HepG2 (cell line): ENCODE data around the gene PDCD2. TPM values are rescaled to one million over a fixed set of nuclear protein-coding genes. Genes with fewer than 3 reads are reported as not detected.

Experiments
- CHD2 ChIP-seq: IDR thresholded peaks from 2 replicates; pipeline ENCODE4 v1.6.1; 2011; ENCODE audit warnings: low read depth, low read length, improper control_type of control experiment
- FOXC1 ChIP-seq: sonication (generic); formaldehyde crosslinking; IDR thresholded peaks from 2 replicates; pipeline ENCODE4 v1.8.0; 2022; ENCODE audit warnings: mild to moderate bottlenecking, missing genetic modification reagents, borderline replicate concordance
- FOXO1 ChIP-seq: sonication (generic); formaldehyde crosslinking; IDR thresholded peaks from 2 replicates; pipeline ENCODE4 v1.4.0; 2020; ENCODE audit warnings: missing genetic modification reagents
- GZF1 ChIP-seq: sonication (generic); formaldehyde crosslinking; IDR thresholded peaks from 2 replicates; pipeline ENCODE4 v1.5.1; 2020; ENCODE audit warnings: mild to moderate bottlenecking, missing genetic modification reagents
- KAT2B ChIP-seq: fragments of 150-350 bp; IDR thresholded peaks from 2 replicates; pipeline ENCODE4 v1.6.1; 2014; ENCODE audit warnings: low read depth, low read length, borderline replicate concordance
- KAT8 ChIP-seq: IDR thresholded peaks from 2 replicates; pipeline ENCODE4 v1.6.1; 2016; ENCODE audit warnings: missing genetic modification reagents, missing compliant biosample characterization
- NR2F1 ChIP-seq, 2 experiments: fragments of 450-650 bp in 1 of 2; formaldehyde crosslinking in 1 of 2; IDR thresholded peaks; 2 replicates each; pipeline versions ENCODE4 v1.5.0 to v1.6.1; 2016 to 2020; ENCODE audit warnings: mild to moderate bottlenecking in 1 of 2, missing compliant biosample characterization in 1 of 2, missing genetic modification reagents in 1 of 2, moderate library complexity in 1 of 2
- SRF ChIP-seq: IDR thresholded peaks from 2 replicates; pipeline ENCODE4 v1.6.1; 2011; ENCODE audit warnings: mild to moderate bottlenecking, low read depth, low read length, moderate library complexity
- TCF7L2 ChIP-seq: IDR thresholded peaks from 2 replicates; pipeline ENCODE4 v1.6.1; 2011; ENCODE audit warnings: mild to moderate bottlenecking, low read depth, low read length, moderate library complexity
- ZNF225 ChIP-seq: sonication (generic); formaldehyde crosslinking; IDR thresholded peaks from 2 replicates; pipeline ENCODE4 v1.4.0; 2020; ENCODE audit warnings: mild to moderate bottlenecking, missing genetic modification reagents
- ZNF274 ChIP-seq: sonication (generic); formaldehyde crosslinking; IDR thresholded peaks from 2 replicates; pipeline ENCODE4 v1.5.1; 2020; ENCODE audit warnings: mild to moderate bottlenecking, missing genetic modification reagents
- ZNF292 ChIP-seq: sonication (generic); formaldehyde crosslinking; IDR thresholded peaks from 2 replicates; pipeline ENCODE4 v1.8.1; 2022; ENCODE audit warnings: mild to moderate bottlenecking, low read depth, missing genetic modification reagents, borderline replicate concordance
- ZNF337 ChIP-seq: sonication (generic); formaldehyde crosslinking; IDR thresholded peaks from 2 replicates; pipeline ENCODE4 v1.5.1; 2020; ENCODE audit warnings: missing genetic modification reagents, low read depth, mild to moderate bottlenecking, borderline replicate concordance
- ZNF350 ChIP-seq: sonication (generic); formaldehyde crosslinking; IDR thresholded peaks from 2 replicates; pipeline ENCODE4 v1.4.0; 2020; ENCODE audit warnings: mild to moderate bottlenecking, low read depth, missing genetic modification reagents, borderline replicate concordance
- ZNF432 ChIP-seq: sonication (generic); formaldehyde crosslinking; IDR thresholded peaks from 2 replicates; pipeline ENCODE4 v1.5.0; 2020; ENCODE audit warnings: missing genetic modification reagents, mild to moderate bottlenecking, borderline replicate concordance
- ZNF629 ChIP-seq: sonication (generic); formaldehyde crosslinking; conservative IDR thresholded peaks from 2 replicates; pipeline ENCODE4 v1.5.0; 2020; ENCODE audit warnings: missing genetic modification reagents
- ZNF781 ChIP-seq: sonication (generic); formaldehyde crosslinking; IDR thresholded peaks from 2 replicates; pipeline ENCODE4 v1.5.1; 2020; ENCODE audit warnings: borderline replicate concordance, mild to moderate bottlenecking, missing genetic modification reagents; ENCODE audit errors: not compliant biosample characterization
- polyA plus RNA-seq, 8 experiments: library from polyadenylated mRNA; depleted of rRNA in 3 of 8; stranded (reverse) in 7 of 8; unstranded in 1 of 8; fragments of >200 nt; fragmentation: Illumina TruSeq in 4 of 8; extraction: Trizol in 4 of 8; gene quantifications; 2 replicates each; pipeline versions ENCODE4 v1.2.1 to v1.2.3, GENCODE V29; 2011 to 2016; ENCODE audit warnings: low read depth in 4 of 8, missing spikeins in 1 of 8, mixed read lengths in 1 of 8; ENCODE audit not compliant: insufficient read depth in 1 of 8
- total RNA-seq, 5 experiments: library from RNA; depleted of rRNA; stranded (reverse); fragments of >200 nt; fragmentation: Illumina TruSeq; extraction: Trizol; gene quantifications; 2 replicates each; pipeline ENCODE4 v1.2.3, GENCODE V29; 2016; ENCODE audit warnings: low read depth in 1 of 5
- TF ChIP-seq, protein P1 (sequence below): sonication (generic); formaldehyde crosslinking; IDR thresholded peaks from 2 replicates; pipeline ENCODE4 v1.5.1; 2020; ENCODE audit warnings: mild to moderate bottlenecking, missing genetic modification reagents, moderate library complexity
- TF ChIP-seq, protein P2 (sequence below): sonication (generic); formaldehyde crosslinking; IDR thresholded peaks from 2 replicates; pipeline ENCODE4 v1.8.1; 2022; ENCODE audit warnings: low read depth, mild to moderate bottlenecking, missing genetic modification reagents
- TF ChIP-seq, protein P3 (sequence below): sonication (generic); formaldehyde crosslinking; IDR thresholded peaks from 2 replicates; pipeline ENCODE4 v1.4.0; 2020; ENCODE audit warnings: missing genetic modification reagents, mild to moderate bottlenecking, borderline replicate concordance

The PDCD2 gene
- total and polyA plus RNA-seq, 2 of the 13 experiments (the other 11 are each of a cell fraction or from before 2014, with no cell fraction given) = 83.6 to 133 TPM

DNA sequence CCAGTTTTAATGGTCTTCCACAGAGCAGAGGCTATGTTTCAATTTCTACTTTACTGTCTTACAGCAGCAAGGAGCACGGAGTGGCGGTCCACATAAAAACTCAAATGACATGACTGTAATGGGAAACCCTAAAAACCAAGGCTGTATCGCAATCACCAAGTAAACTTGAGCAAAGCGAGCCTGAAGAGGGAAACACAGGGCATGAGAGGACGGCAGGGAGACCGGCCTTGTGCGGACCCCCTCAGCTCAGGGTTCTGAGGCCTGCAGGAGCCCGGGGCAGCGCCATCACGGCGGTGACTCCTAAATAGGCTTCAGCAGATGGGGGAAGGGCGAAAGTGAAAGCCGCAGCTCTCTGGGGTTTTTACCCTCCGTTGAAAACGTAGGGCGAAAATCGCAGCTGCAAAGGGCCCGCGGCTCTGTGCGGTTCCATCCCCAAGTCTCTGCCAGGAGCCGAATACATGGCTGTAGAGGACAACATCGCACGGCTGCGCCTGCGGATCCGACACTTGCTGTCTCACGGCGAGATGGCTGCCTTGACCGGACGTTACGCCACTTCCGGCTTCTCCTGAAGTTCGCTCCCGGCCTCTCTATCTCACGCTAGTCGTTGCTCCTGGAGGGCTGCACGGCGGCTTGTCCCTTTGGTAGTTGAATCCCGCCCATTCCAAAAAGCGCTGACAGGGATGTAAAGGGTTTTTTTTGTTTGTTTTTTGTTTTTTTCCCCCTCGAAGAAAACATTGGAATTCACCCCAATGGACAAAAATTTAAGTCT, 31.5 kb downstream of the PDCD2 start, which contains the start of gene PSMB1 (continued):
- TF ChIP-seq, protein P1, sequence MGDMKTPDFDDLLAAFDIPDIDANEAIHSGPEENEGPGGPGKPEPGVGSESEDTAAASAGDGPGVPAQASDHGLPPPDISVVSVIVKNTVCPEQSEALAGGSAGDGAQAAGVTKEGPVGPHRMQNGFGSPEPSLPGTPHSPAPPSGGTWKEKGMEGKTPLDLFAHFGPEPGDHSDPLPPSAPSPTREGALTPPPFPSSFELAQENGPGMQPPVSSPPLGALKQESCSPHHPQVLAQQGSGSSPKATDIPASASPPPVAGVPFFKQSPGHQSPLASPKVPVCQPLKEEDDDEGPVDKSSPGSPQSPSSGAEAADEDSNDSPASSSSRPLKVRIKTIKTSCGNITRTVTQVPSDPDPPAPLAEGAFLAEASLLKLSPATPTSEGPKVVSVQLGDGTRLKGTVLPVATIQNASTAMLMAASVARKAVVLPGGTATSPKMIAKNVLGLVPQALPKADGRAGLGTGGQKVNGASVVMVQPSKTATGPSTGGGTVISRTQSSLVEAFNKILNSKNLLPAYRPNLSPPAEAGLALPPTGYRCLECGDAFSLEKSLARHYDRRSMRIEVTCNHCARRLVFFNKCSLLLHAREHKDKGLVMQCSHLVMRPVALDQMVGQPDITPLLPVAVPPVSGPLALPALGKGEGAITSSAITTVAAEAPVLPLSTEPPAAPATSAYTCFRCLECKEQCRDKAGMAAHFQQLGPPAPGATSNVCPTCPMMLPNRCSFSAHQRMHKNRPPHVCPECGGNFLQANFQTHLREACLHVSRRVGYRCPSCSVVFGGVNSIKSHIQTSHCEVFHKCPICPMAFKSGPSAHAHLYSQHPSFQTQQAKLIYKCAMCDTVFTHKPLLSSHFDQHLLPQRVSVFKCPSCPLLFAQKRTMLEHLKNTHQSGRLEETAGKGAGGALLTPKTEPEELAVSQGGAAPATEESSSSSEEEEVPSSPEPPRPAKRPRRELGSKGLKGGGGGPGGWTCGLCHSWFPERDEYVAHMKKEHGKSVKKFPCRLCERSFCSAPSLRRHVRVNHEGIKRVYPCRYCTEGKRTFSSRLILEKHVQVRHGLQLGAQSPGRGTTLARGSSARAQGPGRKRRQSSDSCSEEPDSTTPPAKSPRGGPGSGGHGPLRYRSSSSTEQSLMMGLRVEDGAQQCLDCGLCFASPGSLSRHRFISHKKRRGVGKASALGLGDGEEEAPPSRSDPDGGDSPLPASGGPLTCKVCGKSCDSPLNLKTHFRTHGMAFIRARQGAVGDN = peak; percentile 86
- TF ChIP-seq TCF7L2 (no peak), KAT8 (CRISPR knock-in tag) (peak; percentile 99), SRF (peak; percentile 45; the same call in 1 of the 2 replicates), GZF1 (CRISPR knock-in tag) (no peak), ZNF337 (CRISPR knock-in tag) (peak; percentile 77; the same call in 1 of the 2 replicates), FOXO1 (CRISPR knock-in tag) (peak; percentile 76; the same call in 1 of the 2 replicates), ZNF350 (peak; percentile 75), ZNF432 (no peak), KAT2B (no peak), FOXC1 (CRISPR knock-in tag) (peak; percentile 85), CHD2 (no peak; the same call in 1 of the 2 replicates), ZNF292 (CRISPR knock-in tag) (peak; percentile 70; the same call in 1 of the 2 replicates), ZNF629 (no peak; the same call in 1 of the 2 replicates), ZNF781 (CRISPR knock-in tag) (peak; percentile 97), ZNF225 (CRISPR knock-in tag) (peak; percentile 93; the same call in 1 of the 2 replicates), NR2F1 (CRISPR knock-in tag; IDR thresholded peaks at IDR 0.05) (no peak), ZNF274 (CRISPR knock-in tag) (peak; percentile 93; the same call in 1 of the 2 replicates)
- TF ChIP-seq, protein P2, sequence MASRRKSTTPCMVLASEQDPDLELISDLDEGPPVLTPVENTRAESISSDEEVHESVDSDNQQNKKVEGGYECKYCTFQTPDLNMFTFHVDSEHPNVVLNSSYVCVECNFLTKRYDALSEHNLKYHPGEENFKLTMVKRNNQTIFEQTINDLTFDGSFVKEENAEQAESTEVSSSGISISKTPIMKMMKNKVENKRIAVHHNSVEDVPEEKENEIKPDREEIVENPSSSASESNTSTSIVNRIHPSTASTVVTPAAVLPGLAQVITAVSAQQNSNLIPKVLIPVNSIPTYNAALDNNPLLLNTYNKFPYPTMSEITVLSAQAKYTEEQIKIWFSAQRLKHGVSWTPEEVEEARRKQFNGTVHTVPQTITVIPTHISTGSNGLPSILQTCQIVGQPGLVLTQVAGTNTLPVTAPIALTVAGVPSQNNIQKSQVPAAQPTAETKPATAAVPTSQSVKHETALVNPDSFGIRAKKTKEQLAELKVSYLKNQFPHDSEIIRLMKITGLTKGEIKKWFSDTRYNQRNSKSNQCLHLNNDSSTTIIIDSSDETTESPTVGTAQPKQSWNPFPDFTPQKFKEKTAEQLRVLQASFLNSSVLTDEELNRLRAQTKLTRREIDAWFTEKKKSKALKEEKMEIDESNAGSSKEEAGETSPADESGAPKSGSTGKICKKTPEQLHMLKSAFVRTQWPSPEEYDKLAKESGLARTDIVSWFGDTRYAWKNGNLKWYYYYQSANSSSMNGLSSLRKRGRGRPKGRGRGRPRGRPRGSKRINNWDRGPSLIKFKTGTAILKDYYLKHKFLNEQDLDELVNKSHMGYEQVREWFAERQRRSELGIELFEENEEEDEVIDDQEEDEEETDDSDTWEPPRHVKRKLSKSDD (CRISPR knock-in tag) = 0 out of 2 replicates have a peak, but pooled peaks have one; percentile 85
- TF ChIP-seq, protein P3, sequence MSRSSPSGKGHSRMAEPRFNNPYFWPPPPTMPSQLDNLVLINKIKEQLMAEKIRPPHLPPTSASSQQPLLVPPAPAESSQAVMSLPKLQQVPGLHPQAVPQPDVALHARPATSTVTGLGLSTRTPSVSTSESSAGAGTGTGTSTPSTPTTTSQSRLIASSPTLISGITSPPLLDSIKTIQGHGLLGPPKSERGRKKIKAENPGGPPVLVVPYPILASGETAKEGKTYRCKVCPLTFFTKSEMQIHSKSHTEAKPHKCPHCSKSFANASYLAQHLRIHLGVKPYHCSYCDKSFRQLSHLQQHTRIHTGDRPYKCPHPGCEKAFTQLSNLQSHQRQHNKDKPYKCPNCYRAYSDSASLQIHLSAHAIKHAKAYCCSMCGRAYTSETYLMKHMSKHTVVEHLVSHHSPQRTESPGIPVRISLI (CRISPR knock-in tag) = peak; percentile 29; the same call in 1 of the 2 replicates
